ENCODE measurements around the gene RASSF5.

- TF ChIP-seq CTCF (IDR thresholded peaks at IDR 0.05; ENCODE audit: low read length) = no peak
- no peak for TF ChIP-seq EZH2phosphoT487 (IDR thresholded peaks at IDR 0.05; ENCODE audit: low read length)
- no peak for TF ChIP-seq EZH2 (optimal IDR thresholded peaks at IDR 0.05; ENCODE audit: low read depth, low read length)
Measured at GRCh38 chr1:206459703-206460102, 47.6 kb upstream of the RASSF5 start.

Data from MM.1S (cell line).